Measurements from ENCODE around the gene AP1G2. TPM values are rescaled to one million over a fixed set of nuclear protein-coding genes. Genes with fewer than 3 reads are reported as not detected.

The AP1G2 gene, protein sequence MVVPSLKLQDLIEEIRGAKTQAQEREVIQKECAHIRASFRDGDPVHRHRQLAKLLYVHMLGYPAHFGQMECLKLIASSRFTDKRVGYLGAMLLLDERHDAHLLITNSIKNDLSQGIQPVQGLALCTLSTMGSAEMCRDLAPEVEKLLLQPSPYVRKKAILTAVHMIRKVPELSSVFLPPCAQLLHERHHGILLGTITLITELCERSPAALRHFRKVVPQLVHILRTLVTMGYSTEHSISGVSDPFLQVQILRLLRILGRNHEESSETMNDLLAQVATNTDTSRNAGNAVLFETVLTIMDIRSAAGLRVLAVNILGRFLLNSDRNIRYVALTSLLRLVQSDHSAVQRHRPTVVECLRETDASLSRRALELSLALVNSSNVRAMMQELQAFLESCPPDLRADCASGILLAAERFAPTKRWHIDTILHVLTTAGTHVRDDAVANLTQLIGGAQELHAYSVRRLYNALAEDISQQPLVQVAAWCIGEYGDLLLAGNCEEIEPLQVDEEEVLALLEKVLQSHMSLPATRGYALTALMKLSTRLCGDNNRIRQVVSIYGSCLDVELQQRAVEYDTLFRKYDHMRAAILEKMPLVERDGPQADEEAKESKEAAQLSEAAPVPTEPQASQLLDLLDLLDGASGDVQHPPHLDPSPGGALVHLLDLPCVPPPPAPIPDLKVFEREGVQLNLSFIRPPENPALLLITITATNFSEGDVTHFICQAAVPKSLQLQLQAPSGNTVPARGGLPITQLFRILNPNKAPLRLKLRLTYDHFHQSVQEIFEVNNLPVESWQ
- total RNA-seq (2014; rRNA removed) = 69.7 and 71.7 TPM in 2 replicates
- Bru-seq, nascent RNA = percentile 74 among the genes with signal in this experiment
- percentile 83 among the genes with signal in this experiment for BruChase-seq, experiment 1, labeled RNA remaining after a 6-hour chase
- percentile 69 among the genes with signal in this experiment for BruChase-seq, experiment 2, labeled RNA remaining after a 2-hour chase
- long read RNA-seq, transcript AP1G2-202 (22 exons, 2,609 nt) = major isoform, 12 of 96 reads
- long read RNA-seq, partial matches to known transcripts = 13 of 96 reads
- long read RNA-seq, other reads (novel, unspliced or antisense) = 69 of 96 reads

DNA sequence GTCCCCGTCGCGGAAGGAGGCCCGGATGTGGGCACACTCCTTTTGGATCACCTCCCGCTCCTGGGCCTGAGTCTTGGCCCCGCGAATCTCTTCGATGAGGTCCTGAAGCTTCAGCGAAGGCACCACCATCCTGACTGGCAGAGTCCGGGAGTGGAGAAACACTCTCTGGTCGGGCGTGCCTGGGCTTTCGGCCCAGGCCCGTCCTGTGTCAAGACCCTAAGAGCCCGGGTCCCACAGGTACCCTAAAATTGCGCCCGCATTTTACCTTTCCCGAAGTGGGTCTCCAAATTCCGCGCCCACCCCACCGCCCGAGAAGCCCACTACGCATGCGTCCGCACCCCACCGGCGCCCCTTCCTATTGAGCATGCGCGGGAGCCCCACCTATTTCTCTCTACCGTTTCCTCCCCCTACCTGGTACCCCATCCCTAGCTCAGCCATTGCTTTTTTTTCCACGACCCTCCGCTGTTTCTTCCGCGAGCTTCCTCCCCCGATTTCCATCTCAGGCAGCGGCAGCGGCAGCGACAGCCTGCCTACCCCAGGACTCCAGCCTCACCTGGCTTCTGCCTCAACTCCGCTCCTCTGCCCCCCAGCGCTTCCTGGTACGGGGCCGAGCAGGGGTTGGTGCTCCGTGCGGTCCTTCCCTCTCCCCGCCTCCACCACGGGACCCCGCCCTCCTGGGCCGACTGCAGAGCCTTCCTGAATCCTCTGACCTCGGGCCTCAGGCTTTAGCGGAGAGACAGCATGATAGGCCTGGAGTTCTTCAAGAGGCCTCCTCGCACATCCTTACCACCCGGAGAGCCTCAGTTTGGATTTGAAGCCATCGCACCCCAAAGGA lies at the start of gene AP1G2:
AP1G2 (minus strand) TSS at position 606 of the 835 bp plus-strand sequence; CDS start at position 129, 477 bp downstream.
- intact Hi-C loops (cut with micrococcal nuclease) = no loop called here
- H3K9me3 ChIP-seq (ENCODE audit: low read length) = no peaks in the 10 kb centered on the region
- no peaks in the 10 kb centered on the region for H3K9me2 ChIP-seq (replicated peaks; ENCODE audit: low read length)
- H3K4me1 ChIP-seq (ENCODE audit: insufficient read depth, low read length) = peaks cover 20% of the 10 kb centered on the region
- H3F3A ChIP-seq (ENCODE audit: low read length, unreplicated experiment) = no peaks in the 10 kb centered on the region
- peak within 1 kb of the TSS; percentile 81 for H3K4me3 ChIP-seq (ENCODE audit: low read length)
- peaks cover 9% of the 10 kb centered on the region; the same call in 1 of the 2 replicates for H3K79me2 ChIP-seq (ENCODE audit: low read length)
- ATAC-seq (peak; percentile 70), DNase-seq (peak; percentile 78)
- peak within 1 kb of the TSS; percentile 95 for H2AFZ ChIP-seq (ENCODE audit: low read length)
- TF ChIP-seq, protein P1, sequence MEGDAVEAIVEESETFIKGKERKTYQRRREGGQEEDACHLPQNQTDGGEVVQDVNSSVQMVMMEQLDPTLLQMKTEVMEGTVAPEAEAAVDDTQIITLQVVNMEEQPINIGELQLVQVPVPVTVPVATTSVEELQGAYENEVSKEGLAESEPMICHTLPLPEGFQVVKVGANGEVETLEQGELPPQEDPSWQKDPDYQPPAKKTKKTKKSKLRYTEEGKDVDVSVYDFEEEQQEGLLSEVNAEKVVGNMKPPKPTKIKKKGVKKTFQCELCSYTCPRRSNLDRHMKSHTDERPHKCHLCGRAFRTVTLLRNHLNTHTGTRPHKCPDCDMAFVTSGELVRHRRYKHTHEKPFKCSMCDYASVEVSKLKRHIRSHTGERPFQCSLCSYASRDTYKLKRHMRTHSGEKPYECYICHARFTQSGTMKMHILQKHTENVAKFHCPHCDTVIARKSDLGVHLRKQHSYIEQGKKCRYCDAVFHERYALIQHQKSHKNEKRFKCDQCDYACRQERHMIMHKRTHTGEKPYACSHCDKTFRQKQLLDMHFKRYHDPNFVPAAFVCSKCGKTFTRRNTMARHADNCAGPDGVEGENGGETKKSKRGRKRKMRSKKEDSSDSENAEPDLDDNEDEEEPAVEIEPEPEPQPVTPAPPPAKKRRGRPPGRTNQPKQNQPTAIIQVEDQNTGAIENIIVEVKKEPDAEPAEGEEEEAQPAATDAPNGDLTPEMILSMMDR (conservative IDR thresholded peaks at IDR 0.05; ENCODE audit: low read depth, low read length) = no peak
- TF ChIP-seq EZH2 (IDR thresholded peaks at IDR 0.05; ENCODE audit: low read length, unreplicated experiment) (no peak), EZH2phosphoT487 (IDR thresholded peaks at IDR 0.05; ENCODE audit: borderline replicate concordance, low read length) (no peak)
- peak within 1 kb of the TSS; percentile 94 for H3K4me2 ChIP-seq (ENCODE audit: low read length)
- TSS peak; percentile 48 for BruUV-seq (replicated peaks)
- ChIA-PET CTCF (interaction anchor here (0.8 kb wide), 1 partner anchor 187 kb away, joined by 11 read pairs; no protein-coding TSS in a partner anchor), POLR2A (ENCODE audit: unreplicated experiment) (interaction anchor here (0.6 kb wide), 1 partner anchor 529 kb away, joined by 4 read pairs; no protein-coding TSS in a partner anchor)
- peaks cover 3% of the 10 kb centered on the region; the same call in 1 of the 2 replicates for H3K36me3 ChIP-seq (ENCODE audit: low read depth, low read length)
- peak within 1 kb of the TSS; percentile 45 for H3K27ac ChIP-seq (ENCODE audit: low read length)
- no peaks in the 10 kb centered on the region for H4K20me1 ChIP-seq (ENCODE audit: low read length)
- H3K9ac ChIP-seq (ENCODE audit: low read length) = peak within 1 kb of the TSS; percentile 87
- H3K27me3 ChIP-seq (ENCODE audit: low read length) = no peaks in the 10 kb centered on the region

DNA sequence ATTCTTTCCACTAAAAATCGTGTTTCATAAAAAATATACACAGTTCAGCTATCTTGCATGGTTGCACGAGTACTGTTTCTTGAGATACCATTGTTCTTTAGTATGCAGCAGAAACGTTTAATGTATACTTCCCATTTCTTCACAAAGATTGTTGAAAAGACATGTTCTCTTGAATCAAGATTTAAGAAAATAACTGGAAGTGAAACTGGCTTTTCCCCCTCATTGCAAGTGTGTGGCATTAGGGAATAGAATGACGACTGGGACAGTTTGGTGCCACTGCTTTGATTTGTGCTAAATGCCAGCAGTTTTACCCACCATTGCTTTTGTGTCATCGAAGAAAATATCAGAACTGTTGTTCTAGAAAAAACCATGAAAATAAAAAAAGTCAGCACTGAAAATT lies 48.3 kb upstream of the AP1G2 start:
- H3K9me2 ChIP-seq (replicated peaks; ENCODE audit: low read length) = no peaks in the 10 kb centered on the region
- H4K20me1 ChIP-seq (ENCODE audit: low read length) = no peaks in the 10 kb centered on the region
- H2AFZ ChIP-seq (ENCODE audit: low read length) = no peak overlapping the region
- CTCF ChIA-PET = no interaction called here
- ATAC-seq = no peak
- no TSS peak for BruUV-seq (replicated peaks)
- intact Hi-C loops (cut with micrococcal nuclease) = no loop called here
- H3K4me1 ChIP-seq (ENCODE audit: insufficient read depth, low read length) = peaks cover 5% of the 10 kb centered on the region
- H3K27ac ChIP-seq (ENCODE audit: low read length) = no peak overlapping the region
- DNase-seq = no peak
- no peak for TF ChIP-seq EZH2 (IDR thresholded peaks at IDR 0.05; ENCODE audit: low read length, unreplicated experiment)
- TF ChIP-seq EZH2phosphoT487 (IDR thresholded peaks at IDR 0.05; ENCODE audit: borderline replicate concordance, low read length) = no peak
- TF ChIP-seq, protein P1 (conservative IDR thresholded peaks at IDR 0.05; ENCODE audit: low read depth, low read length) = no peak
- H3K36me3 ChIP-seq (ENCODE audit: low read depth, low read length) = no peaks in the 10 kb centered on the region
- POLR2A ChIA-PET (ENCODE audit: unreplicated experiment) = no interaction called here
- H3K9ac ChIP-seq (ENCODE audit: low read length) = no peak overlapping the region
- H3K4me3 ChIP-seq (ENCODE audit: low read length) = no peak overlapping the region
- H3K27me3 ChIP-seq (ENCODE audit: low read length) = peaks cover 23% of the 10 kb centered on the region
- H3K9me3 ChIP-seq (ENCODE audit: low read length) = no peaks in the 10 kb centered on the region
- H3K79me2 ChIP-seq (ENCODE audit: low read length) = no peaks in the 10 kb centered on the region
- H3F3A ChIP-seq (ENCODE audit: low read length, unreplicated experiment) = no peaks in the 10 kb centered on the region
- H3K4me2 ChIP-seq (ENCODE audit: low read length) = no peak overlapping the region

All from PC-3 (cell line).